ENCODE results near the gene TMIGD2.

Gene TMIGD2

DNA sequence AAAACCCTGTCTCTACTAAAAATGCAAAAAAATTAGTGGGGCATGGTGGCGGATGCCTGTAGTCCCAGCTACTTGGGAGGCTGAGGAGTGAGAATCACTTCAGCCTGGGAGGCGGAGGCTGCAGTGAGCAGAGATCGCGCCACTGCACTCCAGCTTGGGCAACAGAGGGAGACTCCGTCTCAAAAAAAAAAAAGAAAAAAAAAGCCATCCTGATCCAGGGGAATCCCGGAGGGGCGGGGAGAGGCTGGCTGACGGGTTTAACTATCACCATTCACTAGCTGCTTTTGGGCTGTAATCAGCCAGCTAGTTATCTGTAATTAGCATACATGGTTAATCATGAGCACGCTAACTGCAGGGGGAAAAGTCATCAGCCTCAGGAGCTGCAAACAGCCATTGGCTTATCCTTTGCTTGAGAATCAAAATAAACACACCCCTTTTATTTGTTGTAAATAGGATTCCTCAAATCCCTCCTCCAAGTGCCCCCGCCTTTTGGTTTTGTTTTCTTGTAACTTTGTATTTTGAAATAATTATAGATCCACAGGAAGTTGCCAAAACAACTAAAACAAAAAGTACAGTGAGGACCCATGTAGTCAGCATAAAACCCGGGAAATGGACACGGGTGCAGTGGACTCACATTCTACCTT is 11.8 kb upstream of the TMIGD2 start:
- H2AFZ ChIP-seq (ENCODE audit: low read depth, low read length) = no peak overlapping the region
- 85% methylated on average over 11 of the region's 12 CpGs for WGBS
- H2BK5ac ChIP-seq (ENCODE audit: low read depth, low read length, poor library complexity, severe bottlenecking) = no peak overlapping the region
- no peak overlapping the region for H2BK15ac ChIP-seq (ENCODE audit: low read depth, poor library complexity, severe bottlenecking)
- H3K4me3 ChIP-seq (ENCODE audit: insufficient read depth in 1 of 2, low read depth in 1 of 2, low read length in 2 of 2) = peak overlapping the region in 1 of 2 experiments; percentile 49
- H2BK120ac ChIP-seq (ENCODE audit: low read depth, low read length) = no peak overlapping the region
- DNase-seq = no peak
- H3K4me1 ChIP-seq (ENCODE audit: control insufficient read depth, insufficient read depth, low read depth, low read length) = no peaks in the 10 kb centered on the region
- no peaks in the 10 kb centered on the region for H3K79me1 ChIP-seq (replicated peaks; ENCODE audit: low read length, poor library complexity, severe bottlenecking)
- H3K4me2 ChIP-seq (ENCODE audit: low read length, poor library complexity, severe bottlenecking) = no peak overlapping the region
- no peaks in the 10 kb centered on the region for H3K27me3 ChIP-seq (ENCODE audit: control insufficient read depth in 1 of 2, insufficient read depth in 1 of 2, low read length in 2 of 2)
- H3K9me3 ChIP-seq (ENCODE audit: control insufficient read depth, low read length) = no peaks in the 10 kb centered on the region
- H4K91ac ChIP-seq (ENCODE audit: low read length) = no peak overlapping the region
- H3K4ac ChIP-seq (ENCODE audit: low read depth in 1 of 2, low read length in 2 of 2) = no peak overlapping the region
- H4K8ac ChIP-seq (ENCODE audit: low read length) = no peak overlapping the region
- H3K9ac ChIP-seq (ENCODE audit: low read length) = peak overlapping the region; percentile 41
- H3K36me3 ChIP-seq (ENCODE audit: control insufficient read depth in 1 of 2, insufficient read depth in 2 of 2, low read depth in 1 of 2, low read length in 2 of 2) = peaks cover 0 to 32% of the 10 kb centered on the region in 2 experiments
- H3K27ac ChIP-seq (ENCODE audit: low read length, poor library complexity, severe bottlenecking) = no peak overlapping the region
- H2AK5ac ChIP-seq (ENCODE audit: low read length, severe bottlenecking) = no peak overlapping the region
- H3K14ac ChIP-seq (ENCODE audit: low read length in 2 of 2) = no peak overlapping the region
- H2BK12ac ChIP-seq (ENCODE audit: low read length in 2 of 2) = no peak overlapping the region
- H3K18ac ChIP-seq (ENCODE audit: low read depth in 1 of 2, low read length in 2 of 2) = no peak overlapping the region
- no peak overlapping the region for H3K23ac ChIP-seq (ENCODE audit: low read length in 2 of 2)

DNA sequence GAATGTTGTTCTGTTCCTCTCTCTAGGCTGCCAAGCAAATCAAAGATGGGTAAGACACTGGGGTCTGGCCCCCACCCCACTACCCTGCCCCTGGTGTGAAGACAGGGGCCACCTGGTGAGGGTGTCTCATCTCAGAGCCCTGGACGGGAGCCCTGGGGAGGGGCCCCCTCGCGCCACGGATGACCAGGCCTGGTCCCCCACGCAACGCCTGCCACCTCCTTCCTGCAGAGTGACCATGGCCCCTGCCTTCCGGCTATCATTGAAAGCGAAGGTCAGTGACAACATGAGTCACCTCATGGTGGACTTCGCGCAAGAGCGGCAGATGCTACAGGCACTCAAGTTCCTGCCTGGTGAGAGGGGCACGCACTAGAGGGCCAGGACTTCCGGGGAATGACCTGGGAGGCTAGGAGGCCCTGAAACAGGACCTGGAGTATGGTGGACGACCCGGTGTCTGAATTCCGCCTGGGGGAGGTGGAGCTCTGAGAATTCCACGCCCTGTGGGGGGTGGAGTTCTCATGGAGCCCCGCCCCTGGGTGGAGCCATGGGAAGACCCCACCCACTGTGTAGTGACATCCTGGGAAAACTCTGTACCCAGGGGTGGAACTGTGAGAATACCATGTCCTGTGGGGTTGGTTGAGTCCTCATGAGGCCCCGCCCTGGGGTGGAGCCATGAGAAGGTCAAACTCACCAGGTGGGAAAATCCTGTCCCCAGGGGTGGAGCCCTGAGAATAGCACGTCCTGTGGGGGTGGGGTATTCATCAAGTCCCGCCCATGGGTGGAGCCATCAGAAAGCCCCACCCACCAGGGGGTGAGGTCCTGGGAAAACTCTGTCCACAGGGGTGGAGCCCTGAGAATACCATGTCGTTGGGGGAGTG is 8.3 kb upstream of the TMIGD2 start:
- Histone ChIP-seq H2BK12ac (ENCODE audit: low read length in 2 of 2) (no peak overlapping the region), H2AFZ (ENCODE audit: low read depth, low read length) (no peak overlapping the region), H3K23ac (ENCODE audit: low read length in 2 of 2) (no peak overlapping the region), H3K4me2 (ENCODE audit: low read length, poor library complexity, severe bottlenecking) (no peak overlapping the region), H3K9me3 (ENCODE audit: control insufficient read depth, low read length) (no peaks in the 10 kb centered on the region), H2BK5ac (ENCODE audit: low read depth, low read length, poor library complexity, severe bottlenecking) (peak overlapping the region; percentile 76), H4K8ac (ENCODE audit: low read length) (no peak overlapping the region), H3K27me3 (ENCODE audit: control insufficient read depth in 1 of 2, insufficient read depth in 1 of 2, low read length in 2 of 2) (peaks cover 0 to 9% of the 10 kb centered on the region in 2 experiments), H3K4ac (ENCODE audit: low read depth in 1 of 2, low read length in 2 of 2) (no peak overlapping the region), H4K91ac (ENCODE audit: low read length) (peak overlapping the region; percentile 45), H2BK15ac (ENCODE audit: low read depth, poor library complexity, severe bottlenecking) (no peak overlapping the region), H2BK120ac (ENCODE audit: low read depth, low read length) (no peak overlapping the region), H3K4me3 (ENCODE audit: insufficient read depth in 1 of 2, low read depth in 1 of 2, low read length in 2 of 2) (no peak overlapping the region), H3K4me1 (ENCODE audit: control insufficient read depth, insufficient read depth, low read depth, low read length) (peaks cover 2% of the 10 kb centered on the region), H3K9ac (ENCODE audit: low read length) (no peak overlapping the region), H3K18ac (ENCODE audit: low read depth in 1 of 2, low read length in 2 of 2) (no peak overlapping the region), H3K27ac (ENCODE audit: low read length, poor library complexity, severe bottlenecking) (no peak overlapping the region), H3K36me3 (ENCODE audit: control insufficient read depth in 1 of 2, insufficient read depth in 2 of 2, low read depth in 1 of 2, low read length in 2 of 2) (peaks cover 0 to 39% of the 10 kb centered on the region in 2 experiments), H2AK5ac (ENCODE audit: low read length, severe bottlenecking) (no peak overlapping the region), H3K79me1 (replicated peaks; ENCODE audit: low read length, poor library complexity, severe bottlenecking) (no peaks in the 10 kb centered on the region), H3K14ac (ENCODE audit: low read length in 2 of 2) (no peak overlapping the region)
- no peak for DNase-seq
- 93% methylated on average over 22 of the region's 22 CpGs for WGBS

DNA sequence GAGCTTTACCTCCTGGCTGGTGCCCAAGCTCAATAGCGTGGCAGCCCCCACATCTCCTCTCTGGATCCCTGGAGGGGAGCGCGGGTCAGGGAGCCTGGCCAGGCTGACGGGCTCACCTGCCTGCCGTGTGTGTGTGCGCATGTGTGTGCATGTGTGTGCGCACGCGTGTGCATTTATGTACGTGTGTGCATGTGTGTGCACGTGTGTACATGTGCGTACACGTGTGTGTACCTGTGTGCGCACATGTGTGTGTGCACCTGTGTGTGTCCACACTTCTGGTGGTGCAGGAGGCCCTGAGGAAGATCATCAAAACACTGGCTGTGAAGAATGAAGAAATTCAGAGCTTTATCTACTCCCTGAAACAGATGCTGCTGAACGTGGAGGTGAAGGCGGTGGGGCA is 3.5 kb upstream of the TMIGD2 start:
- Histone ChIP-seq H3K4ac (ENCODE audit: low read depth in 1 of 2, low read length in 2 of 2) (no peak overlapping the region), H3K14ac (ENCODE audit: low read length in 2 of 2) (no peak overlapping the region), H2AK5ac (ENCODE audit: low read length, severe bottlenecking) (no peak overlapping the region), H3K9me3 (ENCODE audit: control insufficient read depth, low read length) (no peaks in the 10 kb centered on the region), H2AFZ (ENCODE audit: low read depth, low read length) (no peak overlapping the region), H3K18ac (ENCODE audit: low read depth in 1 of 2, low read length in 2 of 2) (no peak overlapping the region), H2BK5ac (ENCODE audit: low read depth, low read length, poor library complexity, severe bottlenecking) (no peak overlapping the region), H4K91ac (ENCODE audit: low read length) (peak overlapping the region; percentile 81), H3K23ac (ENCODE audit: low read length in 2 of 2) (no peak overlapping the region), H2BK15ac (ENCODE audit: low read depth, poor library complexity, severe bottlenecking) (no peak overlapping the region), H2BK120ac (ENCODE audit: low read depth, low read length) (no peak overlapping the region), H3K27me3 (ENCODE audit: control insufficient read depth in 1 of 2, insufficient read depth in 1 of 2, low read length in 2 of 2) (peaks cover 0 to 16% of the 10 kb centered on the region in 2 experiments), H3K9ac (ENCODE audit: low read length) (no peak overlapping the region), H3K79me1 (replicated peaks; ENCODE audit: low read length, poor library complexity, severe bottlenecking) (no peaks in the 10 kb centered on the region), H2BK12ac (ENCODE audit: low read length in 2 of 2) (no peak overlapping the region), H3K4me1 (ENCODE audit: control insufficient read depth, insufficient read depth, low read depth, low read length) (peaks cover 11% of the 10 kb centered on the region), H3K36me3 (ENCODE audit: control insufficient read depth in 1 of 2, insufficient read depth in 2 of 2, low read depth in 1 of 2, low read length in 2 of 2) (peaks cover 0 to 25% of the 10 kb centered on the region in 2 experiments), H3K27ac (ENCODE audit: low read length, poor library complexity, severe bottlenecking) (no peak overlapping the region), H4K8ac (ENCODE audit: low read length) (no peak overlapping the region), H3K4me2 (ENCODE audit: low read length, poor library complexity, severe bottlenecking) (no peak overlapping the region), H3K4me3 (ENCODE audit: insufficient read depth in 1 of 2, low read depth in 1 of 2, low read length in 2 of 2) (no peak overlapping the region)
- no peak for DNase-seq
- 93% methylated on average over 16 of the region's 16 CpGs for WGBS

DNA sequence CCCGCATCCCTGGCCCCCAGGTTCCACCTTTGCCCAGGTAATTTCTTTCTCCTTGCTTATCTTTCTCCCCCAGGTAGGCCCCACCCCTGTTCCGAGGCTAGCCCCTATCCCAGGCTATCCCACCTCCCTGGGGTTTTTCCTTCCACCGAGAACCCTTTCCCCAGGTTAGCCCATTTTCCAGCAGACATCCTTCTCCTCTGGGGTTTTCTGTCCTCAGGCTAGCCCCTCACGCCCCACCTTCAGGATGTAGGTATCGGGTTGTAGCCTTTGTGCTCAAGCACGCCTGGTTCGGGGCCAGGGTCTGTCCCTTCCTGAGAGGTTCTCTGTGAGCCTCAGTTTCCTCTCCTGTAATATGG is 3.0 kb upstream of the TMIGD2 start:
- Histone ChIP-seq H2AK5ac (ENCODE audit: low read length, severe bottlenecking) (no peak overlapping the region), H3K18ac (ENCODE audit: low read depth in 1 of 2, low read length in 2 of 2) (no peak overlapping the region), H3K9ac (ENCODE audit: low read length) (no peak overlapping the region), H3K79me1 (replicated peaks; ENCODE audit: low read length, poor library complexity, severe bottlenecking) (no peaks in the 10 kb centered on the region), H3K4me1 (ENCODE audit: control insufficient read depth, insufficient read depth, low read depth, low read length) (peaks cover 11% of the 10 kb centered on the region), H3K9me3 (ENCODE audit: control insufficient read depth, low read length) (no peaks in the 10 kb centered on the region), H3K4me3 (ENCODE audit: insufficient read depth in 1 of 2, low read depth in 1 of 2, low read length in 2 of 2) (no peak overlapping the region), H3K4ac (ENCODE audit: low read depth in 1 of 2, low read length in 2 of 2) (no peak overlapping the region), H2BK120ac (ENCODE audit: low read depth, low read length) (no peak overlapping the region), H2BK15ac (ENCODE audit: low read depth, poor library complexity, severe bottlenecking) (no peak overlapping the region), H3K27ac (ENCODE audit: low read length, poor library complexity, severe bottlenecking) (no peak overlapping the region), H4K91ac (ENCODE audit: low read length) (no peak overlapping the region), H4K8ac (ENCODE audit: low read length) (no peak overlapping the region), H2BK12ac (ENCODE audit: low read length in 2 of 2) (no peak overlapping the region), H3K4me2 (ENCODE audit: low read length, poor library complexity, severe bottlenecking) (no peak overlapping the region), H3K27me3 (ENCODE audit: control insufficient read depth in 1 of 2, insufficient read depth in 1 of 2, low read length in 2 of 2) (peaks cover 0 to 19% of the 10 kb centered on the region in 2 experiments), H2BK5ac (ENCODE audit: low read depth, low read length, poor library complexity, severe bottlenecking) (no peak overlapping the region), H2AFZ (ENCODE audit: low read depth, low read length) (no peak overlapping the region), H3K36me3 (ENCODE audit: control insufficient read depth in 1 of 2, insufficient read depth in 2 of 2, low read depth in 1 of 2, low read length in 2 of 2) (peaks cover 0 to 21% of the 10 kb centered on the region in 2 experiments), H3K23ac (ENCODE audit: low read length in 2 of 2) (no peak overlapping the region), H3K14ac (ENCODE audit: low read length in 2 of 2) (no peak overlapping the region)
- WGBS = 87% methylated on average over 7 of the region's 7 CpGs
- DNase-seq = no peak

Measured in mesenchymal stem cell (in vitro differentiated cells and primary cell).